ENCODE measurements around the gene ABCB1. TPM values are rescaled to one million over a fixed set of nuclear protein-coding genes. Genes with fewer than 3 reads are reported as not detected.

Gene ABCB1
- 4.5 and 11.0 TPM in 2 replicates for total RNA-seq

GRCh38 chr7:87600130-87601124 is at the start of gene ABCB1:
Gene ABCB1, minus strand, starts transcription at chr7:87600884. Its CDS starts 700 bp downstream, at chr7:87600184.

GRCh38 chr7:87475359-87476178 is 125.1 kb downstream of the ABCB1 start, which contains the start of gene ABCB4:
Gene ABCB4, minus strand, starts transcription at chr7:87475680. Its CDS starts 215 bp downstream, at chr7:87475465.

Other genes with a start within 250 kb of the ABCB1 start
- 0.31 and 0.32 TPM in 2 replicates for gene ABCB4, start 125.2 kb downstream of the ABCB1 start, total RNA-seq
- 1.3 and 4.0 TPM in 2 replicates for gene RUNDC3B, start 27.5 kb upstream of the ABCB1 start, total RNA-seq

Measured in bladder microvascular endothelial cell (primary cell).